IMR-90 (cell line): ENCODE measurements around the gene DNAJC5G. TPM values are rescaled to one million over a fixed set of nuclear protein-coding genes. Genes with fewer than 3 reads are reported as not detected.
A peak's percentile ranks its signal among the peaks of the same experiment; 100 is the strongest.

Experiments used
- ATAC-seq: fragments of 200-7000 bp; cut with Tn5 transposase; 2 replicates; pipeline ENCODE4 v1.9.1; 2020; ENCODE audit warnings: low read depth, mild to moderate bottlenecking, moderate library complexity
- BruUV-seq: library from RNA; stranded (reverse); fragments of 400-500 nt; replicated peaks from 2 replicates; lab custom pipeline; 2021; lab: Mats Ljungman, UMichigan
- CTCF ChIA-PET: fragments of 300-600 bp; formaldehyde crosslinking; extraction: SDS; loops from one replicate; lab custom pipeline; 2021; ENCODE audit warnings: antibody characterized with exemption; lab: Yijun Ruan, JAX
- POLR2A ChIA-PET: fragments of 300-600 bp; sonication (Branson Sonifier 250); formaldehyde crosslinking; loops from one replicate; lab custom pipeline; 2022; ENCODE audit warnings: antibody characterized with exemption; ENCODE audit not compliant: unreplicated experiment; lab: Charles Lee
- DNase-seq: peaks from one replicate; pipeline ENCODE4 v3.0.0; 2013
- H2AFZ ChIP-seq: replicated peaks from 2 replicates; pipeline ENCODE3; 2013; ENCODE audit warnings: low read length, mild to moderate bottlenecking; ENCODE audit not compliant: poor library complexity
- H2AK5ac ChIP-seq: 2 replicates; pipeline ENCODE4 v1.6.1; 2013; ENCODE audit warnings: low read depth, low read length, inconsistent platforms
- H2AK9ac ChIP-seq: replicated peaks from 2 replicates; pipeline ENCODE3; 2013; ENCODE audit warnings: mild to moderate bottlenecking, low read depth, low read length, moderate library complexity; ENCODE audit not compliant: poor library complexity
- H2BK120ac ChIP-seq: 2 replicates; pipeline ENCODE4 v1.6.1; 2013; ENCODE audit warnings: low read depth, low read length, inconsistent platforms
- H2BK15ac ChIP-seq: 3 replicates; pipeline ENCODE4 v1.6.1; 2013; ENCODE audit warnings: low read depth, low read length, inconsistent platforms
- H2BK20ac ChIP-seq: 2 replicates; pipeline ENCODE4 v1.6.1; 2013; ENCODE audit warnings: low read depth, mild to moderate bottlenecking, inconsistent platforms, low read length, moderate library complexity
- H2BK5ac ChIP-seq: 2 replicates; pipeline ENCODE4 v1.6.1; 2013; ENCODE audit warnings: mild to moderate bottlenecking, low read depth, low read length, inconsistent platforms; ENCODE audit not compliant: poor library complexity, severe bottlenecking
- H3K14ac ChIP-seq: replicated peaks from 2 replicates; pipeline ENCODE4 v1.6.1; 2013; ENCODE audit warnings: low read depth, low read length, inconsistent platforms
- H3K18ac ChIP-seq: 2 replicates; pipeline ENCODE4 v1.6.1; 2013; ENCODE audit warnings: low read depth, low read length, control low read depth
- H3K23ac ChIP-seq: 2 replicates; pipeline ENCODE4 v1.6.1; 2013; ENCODE audit warnings: low read depth, low read length, inconsistent platforms
- H3K27ac ChIP-seq: 2 replicates; pipeline ENCODE4 v1.5.1; 2013; ENCODE audit warnings: mild to moderate bottlenecking, control low read depth, low read length; ENCODE audit not compliant: insufficient read depth
- H3K27me3 ChIP-seq: 2 replicates; pipeline ENCODE4 v1.6.1; 2013; ENCODE audit warnings: low read length; ENCODE audit not compliant: control insufficient read depth, insufficient read depth
- H3K36me3 ChIP-seq: 2 replicates; pipeline ENCODE4 v1.6.1; 2013; ENCODE audit warnings: low read length, mixed read lengths; ENCODE audit not compliant: control insufficient read depth, insufficient read depth
- H3K4ac ChIP-seq: 2 replicates; pipeline ENCODE4 v1.6.1; 2013; ENCODE audit warnings: low read depth, low read length, inconsistent platforms
- H3K4me1 ChIP-seq: 2 replicates; pipeline ENCODE4 v1.6.1; 2013; ENCODE audit warnings: low read length, mixed read lengths; ENCODE audit not compliant: control insufficient read depth, insufficient read depth
- H3K4me2 ChIP-seq: 2 replicates; pipeline ENCODE4 v1.6.1; 2013; ENCODE audit warnings: low read depth, mild to moderate bottlenecking, control low read depth, low read length, moderate library complexity
- H3K4me3 ChIP-seq: 2 replicates; pipeline ENCODE4 v1.5.1; 2013; ENCODE audit warnings: low read depth, mild to moderate bottlenecking, control low read depth, low read length, moderate library complexity; ENCODE audit not compliant: insufficient read depth
- H3K56ac ChIP-seq: 2 replicates; pipeline ENCODE4 v1.6.1; 2013; ENCODE audit warnings: low read length, inconsistent platforms; ENCODE audit not compliant: insufficient read depth; ENCODE audit errors: extremely low read depth
- H3K79me1 ChIP-seq, 2 experiments: 2 replicates each; pipeline ENCODE4 v1.6.1; 2013; ENCODE audit warnings: low read length in 2 of 2, inconsistent platforms in 1 of 2, low read depth in 1 of 2
- H3K9ac ChIP-seq: 2 replicates; pipeline ENCODE4 v1.6.1; 2013; ENCODE audit warnings: low read depth, low read length, control low read depth
- H3K9me1 ChIP-seq: 2 replicates; pipeline ENCODE4 v1.6.1; 2013; ENCODE audit warnings: low read length, inconsistent platforms; ENCODE audit not compliant: insufficient read depth
- H3K9me3 ChIP-seq: 2 replicates; pipeline ENCODE4 v1.6.1; 2013; ENCODE audit warnings: low read length; ENCODE audit not compliant: control insufficient read depth, insufficient read depth
- H4K20me1 ChIP-seq: 2 replicates; pipeline ENCODE4 v1.6.1; 2013; ENCODE audit warnings: low read length, inconsistent platforms; ENCODE audit not compliant: insufficient read depth
- H4K5ac ChIP-seq: 2 replicates; pipeline ENCODE4 v1.6.1; 2013; ENCODE audit warnings: mild to moderate bottlenecking, low read depth, low read length, control low read depth
- H4K8ac ChIP-seq, 2 experiments: 2 replicates each; pipeline ENCODE4 v1.6.1; 2013; ENCODE audit warnings: low read depth in 2 of 2, low read length in 2 of 2, control low read depth in 1 of 2, inconsistent platforms in 1 of 2
- H4K91ac ChIP-seq: 2 replicates; pipeline ENCODE4 v1.6.1; 2013; ENCODE audit warnings: low read depth, low read length, inconsistent platforms; ENCODE audit not compliant: insufficient read depth
- BHLHE40 ChIP-seq: fragments of 150-350 bp; IDR thresholded peaks from 2 replicates; pipeline ENCODE4 v1.6.1; 2016; ENCODE audit warnings: mild to moderate bottlenecking, low read depth, low read length
- ELK1 ChIP-seq: fragments of 150-350 bp; IDR thresholded peaks from 2 replicates; pipeline ENCODE4 v1.6.1; 2016; ENCODE audit warnings: low read depth, mild to moderate bottlenecking, low read length, moderate library complexity, borderline replicate concordance
- MAFK ChIP-seq: IDR thresholded peaks from 2 replicates; pipeline ENCODE4 v1.6.1; 2012; ENCODE audit warnings: low read depth, low read length, improper control_type of control experiment
- MAZ ChIP-seq: IDR thresholded peaks from 2 replicates; pipeline ENCODE4 v1.6.1; 2012; ENCODE audit warnings: low read depth, mild to moderate bottlenecking, low read length, improper control_type of control experiment, moderate library complexity, borderline replicate concordance
- MXI1 ChIP-seq: IDR thresholded peaks from 2 replicates; pipeline ENCODE4 v1.6.1; 2012; ENCODE audit warnings: low read depth, mild to moderate bottlenecking, low read length, moderate library complexity, borderline replicate concordance
- SMC3 ChIP-seq: fragments of 150-350 bp; IDR thresholded peaks from 2 replicates; pipeline ENCODE4 v1.6.1; 2016; ENCODE audit warnings: low read depth, mild to moderate bottlenecking, antibody characterized with exemption, low read length, moderate library complexity
- WGBS, 2 experiments: methylation state at CpG; one replicate each; pipeline versions ENCODE4 v1.1.5 to v1.1.7; 2013; ENCODE audit warnings: missing lambda C conversion rate in 2 of 2; ENCODE audit not compliant: insufficient read length in 1 of 2; ENCODE audit errors: extremely low coverage in 2 of 2; 5-methylcytosine and 5-hydroxymethylcytosine counted together
- dilution Hi-C: fragments of 300-500 bp; cut with HindIII; formaldehyde crosslinking; loops from one replicate; pipeline ENCODE4 v1.14.3; 2018; ENCODE audit warnings: low sequenced_read_pairs; ENCODE audit not compliant: unreplicated experiment
- in situ Hi-C: fragments of 300-500 bp; cut with MboI; formaldehyde crosslinking; loops from 3 replicates; pipeline ENCODE4 v1.14.3; 2019; ENCODE audit warnings: low sequenced_read_pairs, inconsistent platforms, mixed read lengths
- intact Hi-C: fragments of 100-400 bp; cut with micrococcal nuclease; formaldehyde crosslinking; loops from 2 replicates; pipeline ENCODE4 v1.10.0; 2022
- polyA plus RNA-seq, 3 experiments: library from polyadenylated mRNA; depleted of rRNA; stranded (reverse); fragments of >200 nt; gene quantifications; 2 replicates each; pipeline ENCODE4 v1.2.3, GENCODE V29; 2012; ENCODE audit warnings: low replicate concordance in 1 of 3
- total RNA-seq: library from RNA; depleted of rRNA; stranded (reverse); fragments of >200 nt; gene quantifications from 2 replicates; pipeline ENCODE4 v1.2.3, GENCODE V29; 2012

Gene DNAJC5G
- total and polyA plus RNA-seq, 2 of the 4 experiments (the other 2 are of a cell fraction), result not detected

DNA sequence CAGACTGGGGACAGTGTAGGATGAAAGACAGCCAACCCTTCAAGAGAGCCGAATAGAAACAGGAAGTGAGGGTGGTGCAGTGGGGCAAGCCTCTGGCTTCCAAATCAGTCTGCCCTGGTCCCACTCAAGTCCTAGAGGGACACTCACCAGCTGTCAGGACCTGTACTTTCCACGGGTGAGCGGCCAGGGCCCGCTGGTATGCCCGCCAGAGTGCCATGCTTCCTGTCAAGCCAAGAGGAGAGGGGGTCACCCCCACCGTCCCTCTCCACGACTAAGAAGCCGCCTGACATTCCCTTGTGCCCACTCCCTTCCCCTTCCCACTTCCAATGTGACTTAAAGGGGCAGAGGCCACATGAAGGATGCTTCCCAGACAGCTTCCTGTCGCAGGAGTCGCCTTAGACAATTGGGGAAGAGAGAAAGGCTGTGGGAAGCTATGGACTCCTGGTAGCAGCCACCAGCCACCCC lies 47.1 kb downstream of the DNAJC5G start:
- H2AK9ac ChIP-seq, result peak overlapping the region; percentile 98
- DNase-seq, result peak; percentile 8

More for the DNA sequence above, 47.1 kb downstream of the DNAJC5G start:
- peak overlapping the region; percentile 89 for H4K91ac ChIP-seq
- peaks cover 7% of the 10 kb centered on the region for H3K4me1 ChIP-seq
- no peaks in the 10 kb centered on the region for H3K27me3 ChIP-seq
- dilution Hi-C loops (no loop called here), intact Hi-C loops (loop anchor here (5.0 kb wide), 1 partner anchor 35 kb away; the partner anchor contains the start of gene GTF3C2), in situ Hi-C loops (no loop called here)
- H3K9me3 ChIP-seq, result no peaks in the 10 kb centered on the region
- H3K4me3 ChIP-seq, result peak overlapping the region; percentile 63
- peak overlapping the region; percentile 72 for H3K27ac ChIP-seq
- TF ChIP-seq SMC3 (no peak), BHLHE40 (no peak), MAZ (no peak), MXI1 (peak; percentile 57; the same call in 1 of the 2 replicates), ELK1 (no peak), MAFK (no peak)
- peak overlapping the region; percentile 97 for H3K14ac ChIP-seq
- no peaks in the 10 kb centered on the region for H4K20me1 ChIP-seq
- H2AK5ac ChIP-seq, result peak overlapping the region; percentile 95
- peak overlapping the region; percentile 82 to 93 for H4K8ac ChIP-seq
- peak overlapping the region; percentile 7 for H2BK120ac ChIP-seq
- ChIA-PET CTCF (no interaction called here), POLR2A (no interaction called here)
- peak overlapping the region; percentile 57; the same call in 2 of the 3 replicates for H2BK15ac ChIP-seq
- peak overlapping the region; percentile 50 for H4K5ac ChIP-seq
- H2AFZ ChIP-seq, result peak overlapping the region; percentile 92
- peak overlapping the region; percentile 84 for H3K4me2 ChIP-seq
- H3K4ac ChIP-seq, result peak overlapping the region; percentile 72
- peak overlapping the region; percentile 13 for H3K23ac ChIP-seq
- WGBS, 2 experiments, result 27% methylated on average over 3 of the region's 10 CpGs; no CpG with 5 or more reads in 1 of the 2 experiments
- H3K9me1 ChIP-seq, result peaks cover 12% of the 10 kb centered on the region; the same call in 1 of the 2 replicates
- peak overlapping the region; percentile 34 for H3K56ac ChIP-seq
- peak overlapping the region; percentile 56; the same call in 1 of the 2 replicates for H2BK20ac ChIP-seq
- H3K36me3 ChIP-seq, result peaks cover 10% of the 10 kb centered on the region
- peak overlapping the region; percentile 27 for H2BK5ac ChIP-seq
- ATAC-seq, result peak; percentile 2
- no TSS peak for BruUV-seq
- peak overlapping the region; percentile 70 for H3K9ac ChIP-seq
- H3K79me1 ChIP-seq, result peaks cover 25 to 46% of the 10 kb centered on the region in 2 experiments; a peak in 3 of 4 replicates
- H3K18ac ChIP-seq, result peak overlapping the region; percentile 12; the same call in 1 of the 2 replicates
